HG03342 (cell line): ENCODE results near the gene SBF2.

ENCODE experiments used
- ATAC-seq: cut with Tn5 transposase; IDR thresholded peaks from one replicate; pipeline ENCODE4 v1.9.1; 2021; ENCODE audit warnings: mild to moderate bottlenecking, moderate library complexity; ENCODE audit not compliant: unreplicated experiment

The SBF2 gene

DNA sequence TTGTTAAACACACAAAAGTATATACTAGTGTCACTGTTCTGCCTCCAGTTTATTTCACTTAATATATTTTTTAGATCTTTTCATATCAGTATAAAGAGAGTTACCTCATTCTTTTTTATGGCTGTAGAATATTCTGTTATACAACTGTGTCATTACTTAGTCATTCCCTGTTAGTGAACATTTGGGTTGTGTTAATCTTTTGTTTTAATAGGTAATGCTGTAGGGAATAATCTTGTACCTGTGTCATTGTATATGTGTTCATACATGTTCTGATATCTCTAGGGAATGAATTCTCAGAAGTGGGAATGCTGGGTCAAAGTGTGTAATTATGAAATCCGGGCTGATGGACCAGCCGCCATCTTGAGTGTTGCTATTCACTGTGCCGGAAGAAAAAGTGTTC, 558.8 kb downstream of the SBF2 start:
- no peak for ATAC-seq

GRCh38 chr11:9733212-9733611, 560.8 kb downstream of the SBF2 start:
- ATAC-seq = no peak

DNA sequence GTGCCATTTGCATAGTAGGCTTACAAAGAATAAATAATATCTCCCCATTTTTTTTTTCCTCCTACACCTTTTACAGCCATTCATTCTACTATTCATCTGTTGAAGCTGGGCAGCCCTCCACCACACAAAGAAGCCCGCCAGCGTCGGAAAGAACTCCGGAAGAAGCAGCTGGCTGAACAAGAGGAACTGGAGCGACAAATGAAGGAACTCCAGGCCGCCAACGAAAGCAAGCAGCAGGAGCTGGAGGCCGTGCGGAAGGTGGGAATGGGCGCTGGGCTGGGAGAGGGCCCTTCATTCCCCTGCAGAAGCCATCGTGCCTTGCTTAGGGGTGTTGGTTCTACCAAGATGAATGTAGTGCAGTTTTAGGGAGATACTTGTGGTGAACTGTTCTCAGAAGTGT, 561.6 kb downstream of the SBF2 start:
- no peak for ATAC-seq

DNA sequence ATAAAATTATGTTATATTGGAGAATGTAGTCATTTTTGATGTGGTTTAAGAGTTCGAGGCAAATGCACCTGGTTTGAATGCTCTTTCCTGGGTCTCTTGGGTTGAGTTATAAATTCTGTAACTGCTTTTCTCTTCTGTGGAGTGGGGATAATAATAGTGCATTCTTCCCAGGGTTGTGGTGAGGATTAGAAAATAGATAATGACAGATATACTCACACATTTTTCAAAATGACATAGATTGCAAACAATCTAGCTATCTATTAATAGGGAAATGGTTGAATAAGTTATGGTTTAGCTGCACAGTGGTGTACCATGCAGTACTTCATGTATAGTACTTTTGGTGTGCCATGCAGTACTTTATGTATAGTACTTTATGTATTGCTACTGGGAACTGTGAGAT, 562.8 kb downstream of the SBF2 start:
- no peak for ATAC-seq
